K562 (cell line): Measurements from ENCODE around the gene MDP1. TPM values are rescaled to one million over a fixed set of nuclear protein-coding genes. Genes with fewer than 3 reads are reported as not detected.

Experiments
- ATAC-seq: fragments of 200-7000 bp; cut with Tn5 transposase; 3 replicates; pipeline ENCODE4 v1.9.1; 2020; ENCODE audit warnings: moderate library complexity
- BruUV-seq: library from RNA; stranded (reverse); fragments of 400-500 nt; replicated peaks from 2 replicates; lab custom pipeline; 2021; lab: Mats Ljungman, UMichigan
- CTCF ChIA-PET: fragments of 300-600 bp; formaldehyde crosslinking; extraction: SDS; loops from one replicate; lab custom pipeline; 2021; ENCODE audit warnings: low intra/inter-chr PET ratio; lab: Yijun Ruan, JAX
- POLR2A ChIA-PET: fragments of 300-600, 350-650 bp; sonication (Branson Sonifier 250); formaldehyde crosslinking; extraction: SDS; loops from one replicate; lab custom pipeline; 2021; ENCODE audit warnings: antibody characterized with exemption, inconsistent platforms; lab: Yijun Ruan, JAX
- DNase-seq, 4 experiments: peaks; one replicate each; pipeline versions ENCODE4 v3.0.0 to v3.0.0-alpha.2; 2011 to 2018; ENCODE audit warnings: low spot score in 3 of 4, mixed read lengths in 3 of 4; ENCODE audit errors: extremely low read depth in 1 of 4
- FAIRE-seq: peaks from 2 replicates; lab custom pipeline; 2011; peaks lifted over from hg19 to GRCh38; lab: Jason Lieb, UNC
- H2AFZ ChIP-seq: 2 replicates; pipeline ENCODE4 v1.6.0; 2011; ENCODE audit warnings: low read depth, low read length, control low read depth, inconsistent platforms
- H3K27ac ChIP-seq: fragments of 200-600 bp; 3 replicates; pipeline ENCODE4 v1.8.0; 2011; ENCODE audit warnings: low read depth, mild to moderate bottlenecking, control low read depth, inconsistent platforms, low read length, moderate library complexity, mixed read lengths; ENCODE audit errors: extremely low read depth
- H3K27me3 ChIP-seq, 2 experiments: fragments of 300-600 bp in 1 of 2; 2 replicates in 1 of 2; 3 replicates in 1 of 2; pipeline versions ENCODE4 v1.6.0 to v1.8.0; 2011; ENCODE audit warnings: inconsistent platforms in 2 of 2, low read length in 2 of 2, mild to moderate bottlenecking in 1 of 2, mixed read lengths in 1 of 2, moderate library complexity in 1 of 2; ENCODE audit not compliant: control insufficient read depth in 2 of 2, insufficient read depth in 2 of 2
- H3K36me3 ChIP-seq: fragments of 300-600 bp; 3 replicates; pipeline ENCODE4 v1.8.0; 2011; ENCODE audit warnings: mild to moderate bottlenecking, low read length, inconsistent platforms; ENCODE audit not compliant: control insufficient read depth, insufficient read depth
- H3K4me1 ChIP-seq, 2 experiments: fragments of 200-600 bp in 1 of 2; replicated peaks in 1 of 2; 2 replicates in 1 of 2; 3 replicates in 1 of 2; pipeline versions ENCODE4 v1.5.1 to v1.8.0; 2011; ENCODE audit warnings: inconsistent platforms in 2 of 2, low read length in 2 of 2, mild to moderate bottlenecking in 1 of 2, mixed read lengths in 1 of 2, moderate library complexity in 1 of 2; ENCODE audit not compliant: control insufficient read depth in 2 of 2, insufficient read depth in 2 of 2
- H3K4me2 ChIP-seq: 2 replicates; pipeline ENCODE4 v1.6.1; 2011; ENCODE audit warnings: low read length, control low read depth, inconsistent platforms, mixed read lengths; ENCODE audit not compliant: insufficient read depth
- H3K4me3 ChIP-seq: fragments of 200-600 bp; sonication (generic), shearing (Covaris generic); 2 replicates; pipeline ENCODE4 v1.5.1; 2016; ENCODE audit warnings: control low read depth, inconsistent platforms
- H3K79me2 ChIP-seq: fragments of 200-600 bp; 3 replicates; pipeline ENCODE4 v1.8.0; 2011; ENCODE audit warnings: low read length, inconsistent platforms; ENCODE audit not compliant: control insufficient read depth, insufficient read depth
- H3K9ac ChIP-seq, 2 experiments: 2 replicates each; pipeline versions ENCODE4 v1.6.0 to v1.6.1; 2011; ENCODE audit warnings: low read depth in 2 of 2, low read length in 2 of 2, control low read depth in 1 of 2, inconsistent platforms in 1 of 2, mild to moderate bottlenecking in 1 of 2, mixed read lengths in 1 of 2; ENCODE audit not compliant: insufficient read depth in 1 of 2
- H3K9me1 ChIP-seq: one replicate; pipeline ENCODE4 v1.6.0; 2011; ENCODE audit warnings: inconsistent platforms, mild to moderate bottlenecking, low read length, moderate library complexity; ENCODE audit not compliant: control insufficient read depth, insufficient read depth
- H3K9me3 ChIP-seq: replicated peaks from 2 replicates; pipeline ENCODE4 v1.5.1; 2011; ENCODE audit warnings: low read depth, low read length, inconsistent platforms; ENCODE audit not compliant: control insufficient read depth, insufficient read depth
- H4K20me1 ChIP-seq: replicated peaks from 2 replicates; pipeline ENCODE4 v1.6.1; 2011; ENCODE audit warnings: low read length, inconsistent platforms, mixed read lengths; ENCODE audit not compliant: control insufficient read depth, insufficient read depth
- CBX2 ChIP-seq: fragments of 200-600 bp; sonication (generic); IDR thresholded peaks from one replicate; pipeline ENCODE4 v1.6.1; 2012; ENCODE audit warnings: mild to moderate bottlenecking, low read length, inconsistent platforms; ENCODE audit not compliant: insufficient read depth, poor library complexity, severe bottlenecking
- CBX5 ChIP-seq: IDR thresholded peaks from 2 replicates; pipeline ENCODE4 v1.6.1; 2014; ENCODE audit warnings: low read depth, borderline replicate concordance
- HMBOX1 ChIP-seq: sonication (generic); IDR thresholded peaks from 2 replicates; pipeline ENCODE4 v1.6.1; 2016
- NFIC ChIP-seq: fragments of 450-650 bp; IDR thresholded peaks from 2 replicates; pipeline ENCODE4 v1.6.1; 2017; ENCODE audit warnings: mild to moderate bottlenecking, inconsistent platforms
- PHF21A ChIP-seq: fragments of 450-650 bp; IDR thresholded peaks from 2 replicates; pipeline ENCODE4 v1.6.1; 2017; ENCODE audit warnings: low read depth, borderline replicate concordance
- RBM34 ChIP-seq: fragments of 200-400 bp; formaldehyde crosslinking; IDR thresholded peaks from 2 replicates; pipeline ENCODE4 v1.6.1; 2018; ENCODE audit warnings: low read length, borderline replicate concordance; ENCODE audit not compliant: insufficient read depth
- TBP ChIP-seq: optimal IDR thresholded peaks from 2 replicates; pipeline ENCODE3; 2011; ENCODE audit warnings: low read depth, low read length, improper control_type of control experiment
- ZBTB7A ChIP-seq: IDR thresholded peaks from 2 replicates; pipeline ENCODE4 v1.6.1; 2011; ENCODE audit warnings: low read depth, mild to moderate bottlenecking, low read length, moderate library complexity, borderline replicate concordance; ENCODE audit not compliant: control insufficient read depth
- ZNF12 ChIP-seq: sonication (generic); formaldehyde crosslinking; IDR thresholded peaks from 2 replicates; pipeline ENCODE4 v1.4.0; 2020; ENCODE audit warnings: mild to moderate bottlenecking, missing genetic modification reagents
- ZNF316 ChIP-seq: fragments of 450-650 bp; IDR thresholded peaks from 2 replicates; pipeline ENCODE4 v1.6.1; 2016
- WGBS: fragments of 100-300 bp; shearing (Covaris generic); methylation state at CpG from one replicate; pipeline ENCODE4 v1.1.6; 2016; ENCODE audit warnings: low coverage, mixed read lengths; ENCODE audit not compliant: insufficient coverage; ENCODE audit errors: missing lambda C conversion rate; 5-methylcytosine and 5-hydroxymethylcytosine counted together
- in situ Hi-C: fragments of 300-500 bp; cut with MboI; formaldehyde crosslinking; loops from 4 replicates; pipeline ENCODE4 v1.15.0; 2018; ENCODE audit warnings: inconsistent platforms, mixed read lengths
- intact Hi-C: fragments of 100-400 bp; cut with micrococcal nuclease; formaldehyde crosslinking; loops from 2 replicates; pipeline ENCODE4 v1.14.2; 2022
- polyA plus RNA-seq, 8 experiments: library from polyadenylated mRNA; depleted of rRNA in 4 of 8; stranded (reverse) in 5 of 8; unstranded in 3 of 8; fragments of >200 nt; fragmentation: Nextera tagmentation in 2 of 8; fragmentation: Illumina TruSeq in 1 of 8; extraction: Ambion mirVana in 2 of 8; extraction: Trizol in 1 of 8; gene quantifications; 2 replicates each; pipeline versions ENCODE4 v1.2.1 to v1.2.3, GENCODE V29; 2011 to 2014; ENCODE audit warnings: inconsistent platforms in 1 of 8, missing spikeins in 1 of 8
- total RNA-seq, 7 experiments: library from RNA; depleted of rRNA in 6 of 7; stranded (reverse); fragments of >200 nt in 6 of 7; fragmentation: Illumina TruSeq in 2 of 7; extraction: Trizol in 2 of 7; gene quantifications; 2 replicates each; pipeline versions ENCODE4 v1.2.1 to v1.2.3, GENCODE V29; 2011 to 2021; ENCODE audit warnings: low replicate concordance in 1 of 7
- TF ChIP-seq, protein P1 (sequence below): fragments of 450-650 bp; IDR thresholded peaks from 2 replicates; pipeline ENCODE4 v1.6.1; 2018; ENCODE audit not compliant: partially characterized antibody

MDP1 gene
- total and polyA plus RNA-seq, 9 of the 15 experiments (the other 6 are each of a cell fraction or from before 2014, with no cell fraction given): 2.7 to 29.6 (median 11.0) TPM

- Histone ChIP-seq H3K9ac (peak overlapping the region; percentile 72 to 94), H3K4me2 (peak overlapping the region; percentile 98), H3K4me1 (peaks cover 6 to 15% of the 10 kb centered on the region in 2 experiments), H3K79me2 (peaks cover 46% of the 10 kb centered on the region), H3K4me3 (peak overlapping the region; percentile 54), H3K27me3 (no peaks in the 10 kb centered on the region), H2AFZ (peak overlapping the region; percentile 99), H3K9me3 (no peaks in the 10 kb centered on the region), H3K27ac (peak overlapping the region; percentile 89), H3K36me3 (peaks cover 29% of the 10 kb centered on the region), H4K20me1 (no peaks in the 10 kb centered on the region), H3K9me1 (no peaks in the 10 kb centered on the region)
- in situ Hi-C loops (no loop called here), intact Hi-C loops (loop anchor here (2.0 kb wide), 1 partner anchor 15 kb away; the partner anchor contains the start of gene MDP1)
- peak; percentile 44 for ATAC-seq
- 2% methylated on average over 21 of the region's 23 CpGs for WGBS
- TSS peak; percentile 82 for BruUV-seq
- peak in 3 of 4 experiments; percentile 16 to 18 (median 17) for DNase-seq
- TF ChIP-seq PHF21A (no peak), HMBOX1 (peak; percentile 52), ZNF316 (0 out of 2 replicates have a peak, but pooled peaks have one; percentile 14), ZNF12 (CRISPR knock-in tag) (no peak), TBP (peak; percentile 5), ZBTB7A (peak; percentile 34; the same call in 1 of the 2 replicates), CBX2 (no peak), NFIC (no peak), CBX5 (no peak), RBM34 (no peak)
- TF ChIP-seq, protein P1, sequence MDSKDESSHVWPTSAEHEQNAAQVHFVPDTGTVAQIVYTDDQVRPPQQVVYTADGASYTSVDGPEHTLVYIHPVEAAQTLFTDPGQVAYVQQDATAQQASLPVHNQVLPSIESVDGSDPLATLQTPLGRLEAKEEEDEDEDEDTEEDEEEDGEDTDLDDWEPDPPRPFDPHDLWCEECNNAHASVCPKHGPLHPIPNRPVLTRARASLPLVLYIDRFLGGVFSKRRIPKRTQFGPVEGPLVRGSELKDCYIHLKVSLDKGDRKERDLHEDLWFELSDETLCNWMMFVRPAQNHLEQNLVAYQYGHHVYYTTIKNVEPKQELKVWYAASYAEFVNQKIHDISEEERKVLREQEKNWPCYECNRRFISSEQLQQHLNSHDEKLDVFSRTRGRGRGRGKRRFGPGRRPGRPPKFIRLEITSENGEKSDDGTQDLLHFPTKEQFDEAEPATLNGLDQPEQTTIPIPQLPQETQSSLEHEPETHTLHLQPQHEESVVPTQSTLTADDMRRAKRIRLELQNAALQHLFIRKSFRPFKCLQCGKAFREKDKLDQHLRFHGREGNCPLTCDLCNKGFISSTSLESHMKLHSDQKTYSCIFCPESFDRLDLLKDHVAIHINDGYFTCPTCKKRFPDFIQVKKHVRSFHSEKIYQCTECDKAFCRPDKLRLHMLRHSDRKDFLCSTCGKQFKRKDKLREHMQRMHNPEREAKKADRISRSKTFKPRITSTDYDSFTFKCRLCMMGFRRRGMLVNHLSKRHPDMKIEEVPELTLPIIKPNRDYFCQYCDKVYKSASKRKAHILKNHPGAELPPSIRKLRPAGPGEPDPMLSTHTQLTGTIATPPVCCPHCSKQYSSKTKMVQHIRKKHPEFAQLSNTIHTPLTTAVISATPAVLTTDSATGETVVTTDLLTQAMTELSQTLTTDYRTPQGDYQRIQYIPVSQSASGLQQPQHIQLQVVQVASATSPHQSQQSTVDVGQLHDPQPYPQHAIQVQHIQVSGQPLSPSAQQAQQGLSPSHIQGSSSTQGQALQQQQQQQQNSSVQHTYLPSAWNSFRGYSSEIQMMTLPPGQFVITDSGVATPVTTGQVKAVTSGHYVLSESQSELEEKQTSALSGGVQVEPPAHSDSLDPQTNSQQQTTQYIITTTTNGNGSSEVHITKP: peak; percentile 86
- no peak for FAIRE-seq
- ChIA-PET CTCF (no interaction called here), POLR2A (interaction anchor here (0.9 kb wide), 1 partner anchor 16 kb away, joined by 3 read pairs; the partner anchor contains the start of gene MDP1)
Measured at GRCh38 chr14:24231263-24232120, 15.6 kb upstream of the MDP1 start.
